Measurements from ENCODE around the gene THUMPD1. TPM values are rescaled to one million over a fixed set of nuclear protein-coding genes. Genes with fewer than 3 reads are reported as not detected.

The THUMPD1 gene
- total and polyA plus RNA-seq, 2 experiments from 2014 or later = 44.6 to 93.0 TPM

DNA sequence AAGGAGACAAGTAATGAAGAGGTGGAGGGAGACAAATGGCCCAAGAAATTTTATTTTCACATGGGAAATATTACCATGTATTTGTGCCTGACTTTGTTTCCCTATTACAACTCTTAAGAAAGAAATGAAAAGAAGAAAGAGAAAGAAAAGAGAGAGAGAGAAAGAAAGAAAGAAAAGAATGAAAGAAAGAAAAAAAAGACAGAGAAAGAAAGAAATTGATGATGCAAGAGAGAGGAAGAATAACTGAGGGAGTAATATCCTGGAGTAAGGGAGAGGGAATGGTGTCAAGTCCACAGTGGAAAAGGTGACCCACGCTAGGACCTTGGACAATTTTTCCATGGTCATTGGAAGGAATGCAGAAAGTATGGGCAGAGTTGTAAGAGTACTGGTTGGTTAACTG lies 12.1 kb upstream of the THUMPD1 start:
- H3K27ac ChIP-seq (ENCODE audit: low read depth) = no peak overlapping the region
- H3K4me1 ChIP-seq (ENCODE audit: insufficient read depth) = no peaks in the 10 kb centered on the region
- H3K9me2 ChIP-seq (ENCODE audit: insufficient read depth) = no peaks in the 10 kb centered on the region
- H3K4me1 Mint-ChIP-seq = peaks cover 5% of the 10 kb centered on the region; the same call in 2 of the 3 replicates
- no peak overlapping the region for H3K27ac Mint-ChIP-seq
- no peak overlapping the region for H3K4me3 Mint-ChIP-seq
- H4K20me1 ChIP-seq (replicated peaks; ENCODE audit: insufficient read depth) = no peaks in the 10 kb centered on the region
- no peak overlapping the region for H2AFZ ChIP-seq
- H3K27me3 ChIP-seq (ENCODE audit: insufficient read depth) = no peaks in the 10 kb centered on the region
- no peak overlapping the region for H3K4me2 ChIP-seq
- no peak overlapping the region for H3K4me3 ChIP-seq
- DNase-seq (ENCODE audit: low spot score) (no peak), ATAC-seq (no peak)
- no peaks in the 10 kb centered on the region for H3K36me3 ChIP-seq (ENCODE audit: insufficient read depth)
- peaks cover 1% of the 10 kb centered on the region for H3K27me3 Mint-ChIP-seq (ENCODE audit: insufficient read depth, low read depth, poor library complexity)
- H3K9me3 Mint-ChIP-seq = peaks cover 2% of the 10 kb centered on the region; the same call in 1 of the 3 replicates
- no peaks in the 10 kb centered on the region for H3F3A ChIP-seq (replicated peaks; ENCODE audit: low read depth)
- no peaks in the 10 kb centered on the region for H3K36me3 Mint-ChIP-seq (ENCODE audit: low read depth)
- TF ChIP-seq, protein P1, sequence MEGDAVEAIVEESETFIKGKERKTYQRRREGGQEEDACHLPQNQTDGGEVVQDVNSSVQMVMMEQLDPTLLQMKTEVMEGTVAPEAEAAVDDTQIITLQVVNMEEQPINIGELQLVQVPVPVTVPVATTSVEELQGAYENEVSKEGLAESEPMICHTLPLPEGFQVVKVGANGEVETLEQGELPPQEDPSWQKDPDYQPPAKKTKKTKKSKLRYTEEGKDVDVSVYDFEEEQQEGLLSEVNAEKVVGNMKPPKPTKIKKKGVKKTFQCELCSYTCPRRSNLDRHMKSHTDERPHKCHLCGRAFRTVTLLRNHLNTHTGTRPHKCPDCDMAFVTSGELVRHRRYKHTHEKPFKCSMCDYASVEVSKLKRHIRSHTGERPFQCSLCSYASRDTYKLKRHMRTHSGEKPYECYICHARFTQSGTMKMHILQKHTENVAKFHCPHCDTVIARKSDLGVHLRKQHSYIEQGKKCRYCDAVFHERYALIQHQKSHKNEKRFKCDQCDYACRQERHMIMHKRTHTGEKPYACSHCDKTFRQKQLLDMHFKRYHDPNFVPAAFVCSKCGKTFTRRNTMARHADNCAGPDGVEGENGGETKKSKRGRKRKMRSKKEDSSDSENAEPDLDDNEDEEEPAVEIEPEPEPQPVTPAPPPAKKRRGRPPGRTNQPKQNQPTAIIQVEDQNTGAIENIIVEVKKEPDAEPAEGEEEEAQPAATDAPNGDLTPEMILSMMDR (conservative IDR thresholded peaks at IDR 0.05; ENCODE audit: low read depth in 2 of 2) = no peak
- TF ChIP-seq, protein P2, sequence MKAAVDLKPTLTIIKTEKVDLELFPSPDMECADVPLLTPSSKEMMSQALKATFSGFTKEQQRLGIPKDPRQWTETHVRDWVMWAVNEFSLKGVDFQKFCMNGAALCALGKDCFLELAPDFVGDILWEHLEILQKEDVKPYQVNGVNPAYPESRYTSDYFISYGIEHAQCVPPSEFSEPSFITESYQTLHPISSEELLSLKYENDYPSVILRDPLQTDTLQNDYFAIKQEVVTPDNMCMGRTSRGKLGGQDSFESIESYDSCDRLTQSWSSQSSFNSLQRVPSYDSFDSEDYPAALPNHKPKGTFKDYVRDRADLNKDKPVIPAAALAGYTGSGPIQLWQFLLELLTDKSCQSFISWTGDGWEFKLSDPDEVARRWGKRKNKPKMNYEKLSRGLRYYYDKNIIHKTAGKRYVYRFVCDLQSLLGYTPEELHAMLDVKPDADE (IDR thresholded peaks at IDR 0.05) = no peak
- no peak for TF ChIP-seq CREB1 (CRISPR knock-in tag; IDR thresholded peaks at IDR 0.05; ENCODE audit: low read depth)
- no peak for TF ChIP-seq POLR2AphosphoS5 (IDR thresholded peaks at IDR 0.05; ENCODE audit: low read depth)
- no peak for TF ChIP-seq EZH2phosphoT487 (IDR thresholded peaks at IDR 0.05; ENCODE audit: unreplicated experiment)
- no peak for TF ChIP-seq JUNB (IDR thresholded peaks at IDR 0.05; ENCODE audit: unreplicated experiment)
- TF ChIP-seq, protein P3, sequence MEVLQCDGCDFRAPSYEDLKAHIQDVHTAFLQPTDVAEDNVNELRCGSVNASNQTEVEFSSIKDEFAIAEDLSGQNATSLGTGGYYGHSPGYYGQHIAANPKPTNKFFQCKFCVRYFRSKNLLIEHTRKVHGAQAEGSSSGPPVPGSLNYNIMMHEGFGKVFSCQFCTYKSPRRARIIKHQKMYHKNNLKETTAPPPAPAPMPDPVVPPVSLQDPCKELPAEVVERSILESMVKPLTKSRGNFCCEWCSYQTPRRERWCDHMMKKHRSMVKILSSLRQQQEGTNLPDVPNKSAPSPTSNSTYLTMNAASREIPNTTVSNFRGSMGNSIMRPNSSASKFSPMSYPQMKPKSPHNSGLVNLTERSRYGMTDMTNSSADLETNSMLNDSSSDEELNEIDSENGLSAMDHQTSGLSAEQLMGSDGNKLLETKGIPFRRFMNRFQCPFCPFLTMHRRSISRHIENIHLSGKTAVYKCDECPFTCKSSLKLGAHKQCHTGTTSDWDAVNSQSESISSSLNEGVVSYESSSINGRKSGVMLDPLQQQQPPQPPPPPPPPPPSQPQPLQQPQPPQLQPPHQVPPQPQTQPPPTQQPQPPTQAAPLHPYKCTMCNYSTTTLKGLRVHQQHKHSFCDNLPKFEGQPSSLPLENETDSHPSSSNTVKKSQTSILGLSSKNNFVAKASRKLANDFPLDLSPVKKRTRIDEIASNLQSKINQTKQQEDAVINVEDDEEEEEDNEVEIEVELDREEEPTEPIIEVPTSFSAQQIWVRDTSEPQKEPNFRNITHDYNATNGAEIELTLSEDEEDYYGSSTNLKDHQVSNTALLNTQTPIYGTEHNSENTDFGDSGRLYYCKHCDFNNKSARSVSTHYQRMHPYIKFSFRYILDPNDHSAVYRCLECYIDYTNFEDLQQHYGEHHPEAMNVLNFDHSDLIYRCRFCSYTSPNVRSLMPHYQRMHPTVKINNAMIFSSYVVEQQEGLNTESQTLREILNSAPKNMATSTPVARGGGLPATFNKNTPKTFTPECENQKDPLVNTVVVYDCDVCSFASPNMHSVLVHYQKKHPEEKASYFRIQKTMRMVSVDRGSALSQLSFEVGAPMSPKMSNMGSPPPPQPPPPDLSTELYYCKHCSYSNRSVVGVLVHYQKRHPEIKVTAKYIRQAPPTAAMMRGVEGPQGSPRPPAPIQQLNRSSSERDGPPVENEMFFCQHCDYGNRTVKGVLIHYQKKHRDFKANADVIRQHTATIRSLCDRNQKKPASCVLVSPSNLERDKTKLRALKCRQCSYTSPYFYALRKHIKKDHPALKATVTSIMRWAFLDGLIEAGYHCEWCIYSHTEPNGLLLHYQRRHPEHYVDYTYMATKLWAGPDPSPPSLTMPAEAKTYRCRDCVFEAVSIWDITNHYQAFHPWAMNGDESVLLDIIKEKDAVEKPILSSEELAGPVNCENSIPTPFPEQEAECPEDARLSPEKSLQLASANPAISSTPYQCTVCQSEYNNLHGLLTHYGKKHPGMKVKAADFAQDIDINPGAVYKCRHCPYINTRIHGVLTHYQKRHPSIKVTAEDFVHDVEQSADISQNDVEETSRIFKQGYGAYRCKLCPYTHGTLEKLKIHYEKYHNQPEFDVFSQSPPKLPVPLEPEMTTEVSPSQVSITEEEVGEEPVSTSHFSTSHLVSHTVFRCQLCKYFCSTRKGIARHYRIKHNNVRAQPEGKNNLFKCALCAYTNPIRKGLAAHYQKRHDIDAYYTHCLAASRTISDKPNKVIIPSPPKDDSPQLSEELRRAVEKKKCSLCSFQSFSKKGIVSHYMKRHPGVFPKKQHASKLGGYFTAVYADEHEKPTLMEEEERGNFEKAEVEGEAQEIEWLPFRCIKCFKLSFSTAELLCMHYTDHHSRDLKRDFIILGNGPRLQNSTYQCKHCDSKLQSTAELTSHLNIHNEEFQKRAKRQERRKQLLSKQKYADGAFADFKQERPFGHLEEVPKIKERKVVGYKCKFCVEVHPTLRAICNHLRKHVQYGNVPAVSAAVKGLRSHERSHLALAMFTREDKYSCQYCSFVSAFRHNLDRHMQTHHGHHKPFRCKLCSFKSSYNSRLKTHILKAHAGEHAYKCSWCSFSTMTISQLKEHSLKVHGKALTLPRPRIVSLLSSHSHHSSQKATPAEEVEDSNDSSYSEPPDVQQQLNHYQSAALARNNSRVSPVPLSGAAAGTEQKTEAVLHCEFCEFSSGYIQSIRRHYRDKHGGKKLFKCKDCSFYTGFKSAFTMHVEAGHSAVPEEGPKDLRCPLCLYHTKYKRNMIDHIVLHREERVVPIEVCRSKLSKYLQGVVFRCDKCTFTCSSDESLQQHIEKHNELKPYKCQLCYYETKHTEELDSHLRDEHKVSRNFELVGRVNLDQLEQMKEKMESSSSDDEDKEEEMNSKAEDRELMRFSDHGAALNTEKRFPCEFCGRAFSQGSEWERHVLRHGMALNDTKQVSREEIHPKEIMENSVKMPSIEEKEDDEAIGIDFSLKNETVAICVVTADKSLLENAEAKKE (CRISPR knock-in tag; IDR thresholded peaks at IDR 0.05) = no peak
- no peak for TF ChIP-seq ZNF114 (CRISPR knock-in tag; IDR thresholded peaks at IDR 0.05)
- TF ChIP-seq NANOG (IDR thresholded peaks at IDR 0.05; ENCODE audit: borderline replicate concordance) = no peak
- TF ChIP-seq ZNF331 (CRISPR knock-in tag; IDR thresholded peaks at IDR 0.05; ENCODE audit: low read depth) = no peak
- TF ChIP-seq, protein P4, sequence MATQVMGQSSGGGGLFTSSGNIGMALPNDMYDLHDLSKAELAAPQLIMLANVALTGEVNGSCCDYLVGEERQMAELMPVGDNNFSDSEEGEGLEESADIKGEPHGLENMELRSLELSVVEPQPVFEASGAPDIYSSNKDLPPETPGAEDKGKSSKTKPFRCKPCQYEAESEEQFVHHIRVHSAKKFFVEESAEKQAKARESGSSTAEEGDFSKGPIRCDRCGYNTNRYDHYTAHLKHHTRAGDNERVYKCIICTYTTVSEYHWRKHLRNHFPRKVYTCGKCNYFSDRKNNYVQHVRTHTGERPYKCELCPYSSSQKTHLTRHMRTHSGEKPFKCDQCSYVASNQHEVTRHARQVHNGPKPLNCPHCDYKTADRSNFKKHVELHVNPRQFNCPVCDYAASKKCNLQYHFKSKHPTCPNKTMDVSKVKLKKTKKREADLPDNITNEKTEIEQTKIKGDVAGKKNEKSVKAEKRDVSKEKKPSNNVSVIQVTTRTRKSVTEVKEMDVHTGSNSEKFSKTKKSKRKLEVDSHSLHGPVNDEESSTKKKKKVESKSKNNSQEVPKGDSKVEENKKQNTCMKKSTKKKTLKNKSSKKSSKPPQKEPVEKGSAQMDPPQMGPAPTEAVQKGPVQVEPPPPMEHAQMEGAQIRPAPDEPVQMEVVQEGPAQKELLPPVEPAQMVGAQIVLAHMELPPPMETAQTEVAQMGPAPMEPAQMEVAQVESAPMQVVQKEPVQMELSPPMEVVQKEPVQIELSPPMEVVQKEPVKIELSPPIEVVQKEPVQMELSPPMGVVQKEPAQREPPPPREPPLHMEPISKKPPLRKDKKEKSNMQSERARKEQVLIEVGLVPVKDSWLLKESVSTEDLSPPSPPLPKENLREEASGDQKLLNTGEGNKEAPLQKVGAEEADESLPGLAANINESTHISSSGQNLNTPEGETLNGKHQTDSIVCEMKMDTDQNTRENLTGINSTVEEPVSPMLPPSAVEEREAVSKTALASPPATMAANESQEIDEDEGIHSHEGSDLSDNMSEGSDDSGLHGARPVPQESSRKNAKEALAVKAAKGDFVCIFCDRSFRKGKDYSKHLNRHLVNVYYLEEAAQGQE (IDR thresholded peaks at IDR 0.05; ENCODE audit: unreplicated experiment) = no peak
- no peak for TF ChIP-seq STAT1 (IDR thresholded peaks at IDR 0.05; ENCODE audit: unreplicated experiment)
- TF ChIP-seq EZH2 (IDR thresholded peaks at IDR 0.05; ENCODE audit: low read depth, unreplicated experiment) = no peak
- no peaks in the 10 kb centered on the region for H3K79me2 ChIP-seq (replicated peaks; ENCODE audit: insufficient read depth)
